ENCODE results near the gene GRK5.
"Not testable (repeated sequence)": the region's sequence is repeated elsewhere in the genome, so short reads cannot be mapped to it uniquely, and the experiment has no call there.

The GRK5 gene

DNA sequence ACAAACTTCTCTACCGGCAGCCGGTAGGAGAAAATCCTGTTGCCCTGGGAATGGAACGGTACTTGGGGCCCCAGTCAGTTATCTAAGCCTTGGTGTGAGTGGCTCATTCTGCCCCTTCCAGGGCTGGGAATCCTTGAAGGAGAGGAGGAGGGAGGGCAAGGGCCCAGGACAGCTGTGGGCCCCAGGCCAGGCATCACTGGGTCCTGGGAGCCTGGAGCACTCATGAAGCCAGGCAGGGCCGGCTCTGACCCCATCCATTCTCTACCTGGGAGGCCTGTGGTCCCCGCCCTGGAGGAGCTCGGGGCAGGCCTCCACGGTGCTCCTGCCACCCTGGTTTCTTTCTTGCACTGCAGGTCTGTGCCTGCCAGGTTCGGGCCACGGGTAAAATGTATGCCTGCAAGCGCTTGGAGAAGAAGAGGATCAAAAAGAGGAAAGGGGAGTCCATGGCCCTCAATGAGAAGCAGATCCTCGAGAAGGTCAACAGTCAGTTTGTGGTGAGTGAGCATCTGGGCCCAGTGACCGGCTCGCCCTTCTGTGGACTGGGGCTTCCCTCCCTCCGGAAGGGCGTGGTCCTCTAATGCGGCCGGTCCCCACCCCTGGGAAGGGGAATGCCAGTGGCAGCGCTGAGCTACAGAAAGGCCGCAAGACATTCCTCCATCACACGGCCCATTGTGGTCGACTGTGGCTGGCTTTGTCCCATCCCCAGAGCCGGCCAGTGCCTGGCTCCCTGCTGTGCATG is 223.8 kb downstream of the GRK5 start:
- in situ Hi-C loops (cut with MboI; ENCODE audit: low sequenced_read_pairs): no loop called here

DNA sequence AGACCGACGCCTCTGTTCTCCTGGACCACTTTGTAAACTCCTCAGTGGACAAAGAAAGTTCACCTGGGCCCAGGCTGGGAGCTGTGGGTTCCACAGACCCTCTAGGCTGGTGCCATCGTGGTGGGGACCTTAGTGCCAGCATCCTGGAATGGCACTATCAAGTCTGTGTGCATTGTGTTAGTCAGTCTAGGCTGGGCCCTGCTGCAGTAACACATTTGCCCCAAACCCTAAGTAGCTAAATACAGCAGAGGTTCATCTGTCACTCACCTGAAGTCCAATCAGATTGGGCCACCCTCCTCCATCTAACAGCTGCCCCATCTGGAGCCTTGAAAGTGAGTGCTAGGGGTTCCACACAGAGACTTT is 224.4 kb downstream of the GRK5 start:
- in situ Hi-C loops (cut with MboI; ENCODE audit: low sequenced_read_pairs): no loop called here

DNA sequence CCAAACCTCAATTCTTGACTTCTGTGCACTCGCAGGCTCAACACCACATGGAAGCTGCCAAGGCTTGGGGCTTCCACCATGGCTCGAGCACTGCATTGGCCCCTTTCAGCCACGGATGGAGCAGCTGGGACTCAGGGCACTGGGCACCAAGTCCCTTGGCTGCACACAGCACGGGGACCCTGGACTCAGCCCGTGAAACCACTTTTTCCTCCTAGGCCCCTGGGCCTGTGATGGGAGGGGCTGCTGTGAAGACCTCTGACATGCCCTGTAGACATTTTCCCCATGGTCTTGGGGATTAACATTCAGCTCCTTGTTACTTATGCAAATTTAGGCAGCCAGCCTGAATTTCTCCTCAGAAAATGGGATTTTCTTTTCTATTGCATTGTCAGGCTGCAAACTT is 227.6 kb downstream of the GRK5 start:
- in situ Hi-C loops (cut with MboI; ENCODE audit: low sequenced_read_pairs): not testable (repeated sequence)

DNA sequence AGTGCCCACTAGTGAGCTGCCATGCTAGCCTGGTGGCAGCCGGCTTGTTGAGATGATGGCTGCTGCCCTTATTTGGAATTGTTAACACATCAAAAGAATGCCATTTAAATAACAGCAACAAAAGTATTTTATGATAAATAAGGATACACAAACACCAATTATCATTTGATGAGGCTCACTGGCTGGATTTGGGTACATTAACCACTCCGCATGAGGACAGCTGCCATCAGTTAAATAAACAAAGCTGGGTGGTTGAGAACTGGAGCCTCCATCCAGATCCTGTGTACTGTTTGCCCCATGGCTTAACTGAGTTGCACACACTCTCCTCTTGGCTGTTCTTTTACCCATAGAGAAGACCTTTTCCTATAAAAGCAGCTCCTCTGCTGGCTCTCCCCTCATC is 231.3 kb downstream of the GRK5 start:
- in situ Hi-C loops (cut with MboI; ENCODE audit: low sequenced_read_pairs): no loop called here

DNA sequence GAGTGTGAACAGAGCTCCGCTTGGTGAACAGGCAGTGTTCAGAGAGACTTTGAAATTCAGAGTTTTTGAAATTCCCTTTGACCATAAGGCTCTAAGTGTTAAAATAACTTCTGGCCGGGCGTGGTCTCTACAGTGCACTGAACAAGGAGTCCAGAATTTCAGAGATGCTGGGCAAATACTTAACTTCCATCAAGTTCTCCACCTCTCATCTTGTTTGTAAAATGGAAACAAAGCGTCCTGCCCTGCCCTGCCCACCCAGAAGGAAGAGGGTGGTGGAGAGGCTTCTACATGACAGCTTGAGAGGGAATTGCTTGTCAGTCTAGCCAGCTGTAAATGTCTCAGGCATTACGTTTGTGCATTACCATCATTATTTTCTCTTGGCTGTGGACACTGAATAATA is 232.6 kb downstream of the GRK5 start:
- in situ Hi-C loops (cut with MboI; ENCODE audit: low sequenced_read_pairs): no loop called here

DNA sequence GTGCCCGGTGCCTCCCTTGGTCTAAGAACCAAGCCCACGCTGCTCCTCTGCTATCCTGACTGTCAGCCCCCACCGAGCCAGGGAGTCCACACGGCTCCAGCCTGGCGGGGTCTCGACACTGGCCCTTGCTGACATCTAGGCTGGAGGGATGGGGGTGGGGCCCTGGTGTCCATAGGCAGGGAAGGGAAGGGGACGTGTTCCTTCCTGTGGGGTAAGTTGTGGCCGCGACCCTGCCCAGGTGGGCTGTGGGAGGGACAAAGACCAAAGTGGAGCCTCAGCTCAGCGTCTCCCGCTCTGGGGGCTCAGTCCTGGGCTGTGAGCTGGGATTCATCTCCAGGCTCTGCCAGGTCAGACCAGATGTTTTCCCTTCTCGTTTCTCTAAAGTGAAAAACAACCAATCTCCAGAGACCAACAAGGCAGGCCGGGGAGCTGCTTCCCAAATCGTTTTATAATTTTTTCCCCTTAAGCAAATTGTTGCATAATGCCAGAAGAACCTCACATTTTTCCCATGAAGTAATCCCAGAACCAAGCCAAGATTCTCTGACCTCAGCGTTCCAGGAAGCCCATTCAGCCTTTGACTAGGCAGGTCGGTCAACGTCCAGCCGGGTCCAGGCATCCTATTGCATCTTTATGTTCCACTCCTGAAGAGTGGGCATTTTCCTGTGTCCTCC is 233.9 kb downstream of the GRK5 start:
- in situ Hi-C loops (cut with MboI; ENCODE audit: low sequenced_read_pairs): no loop called here

DNA sequence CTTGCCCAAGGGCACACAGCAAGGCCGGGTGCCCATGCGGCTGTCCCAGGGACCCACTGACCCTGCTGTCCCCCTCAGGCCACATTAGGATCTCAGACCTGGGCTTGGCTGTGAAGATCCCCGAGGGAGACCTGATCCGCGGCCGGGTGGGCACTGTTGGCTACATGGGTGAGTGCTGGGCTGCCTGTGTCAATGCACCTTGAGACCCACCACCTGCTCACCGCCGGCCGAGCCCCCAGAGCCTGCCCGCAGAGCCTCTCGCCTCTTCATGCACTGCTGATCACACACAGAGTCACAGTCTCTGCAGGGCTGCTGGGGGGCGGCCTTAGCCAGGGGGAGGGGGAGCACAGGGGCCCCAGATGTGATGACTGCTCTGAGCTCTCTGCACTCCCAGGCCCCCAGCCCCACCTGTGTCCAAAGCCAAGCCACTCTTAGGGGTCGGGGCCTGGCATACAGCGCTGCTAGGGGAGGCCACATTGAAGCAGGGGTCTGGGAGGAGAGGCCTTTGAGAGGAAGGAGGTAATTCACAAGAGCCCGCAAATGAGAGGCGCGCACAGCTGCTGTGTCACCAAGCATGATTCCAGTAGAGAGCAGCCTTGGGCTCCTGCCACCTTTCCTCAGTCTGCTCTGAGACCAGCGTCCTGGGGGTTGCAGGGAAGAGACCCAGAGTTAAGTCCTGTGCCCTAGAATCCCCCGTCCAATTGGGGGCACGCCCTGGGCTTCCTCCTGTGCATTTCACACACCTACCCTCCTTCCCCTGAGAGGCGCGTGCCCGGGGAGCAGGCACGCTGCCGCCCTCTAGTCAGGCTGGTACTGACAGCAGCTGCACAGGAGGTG is 234.8 kb downstream of the GRK5 start:
- in situ Hi-C loops (cut with MboI; ENCODE audit: low sequenced_read_pairs): no loop called here

DNA sequence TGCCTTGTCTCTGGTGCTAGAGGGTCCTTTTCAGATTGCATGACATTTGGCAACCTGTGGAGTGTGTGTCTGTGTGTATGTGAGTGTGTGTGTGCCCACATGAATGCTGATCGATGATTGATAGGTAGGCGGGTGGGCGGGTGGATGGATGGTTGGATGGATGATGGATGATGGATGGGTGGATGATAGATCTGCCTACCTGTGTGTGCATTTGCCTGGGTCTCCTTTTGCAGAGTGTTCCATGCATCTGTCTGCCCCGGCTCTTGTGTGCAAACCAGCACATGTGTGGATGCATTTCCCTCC is 235.3 kb downstream of the GRK5 start:
- in situ Hi-C loops (cut with MboI; ENCODE audit: low sequenced_read_pairs): no loop called here

DNA sequence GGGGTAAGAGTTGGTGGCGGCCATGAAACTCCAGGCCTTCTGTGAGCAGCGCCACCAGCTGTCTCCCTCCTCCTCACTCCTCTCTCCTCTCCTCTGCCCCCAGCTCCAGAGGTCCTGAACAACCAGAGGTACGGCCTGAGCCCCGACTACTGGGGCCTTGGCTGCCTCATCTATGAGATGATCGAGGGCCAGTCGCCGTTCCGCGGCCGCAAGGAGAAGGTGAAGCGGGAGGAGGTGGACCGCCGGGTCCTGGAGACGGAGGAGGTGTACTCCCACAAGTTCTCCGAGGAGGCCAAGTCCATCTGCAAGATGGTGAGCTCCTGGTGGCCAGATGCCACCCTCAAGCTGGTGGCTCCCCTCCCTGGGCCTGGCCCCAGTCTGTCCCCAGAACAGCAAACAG is 236.1 kb downstream of the GRK5 start:
- in situ Hi-C loops (cut with MboI; ENCODE audit: low sequenced_read_pairs): no loop called here

DNA sequence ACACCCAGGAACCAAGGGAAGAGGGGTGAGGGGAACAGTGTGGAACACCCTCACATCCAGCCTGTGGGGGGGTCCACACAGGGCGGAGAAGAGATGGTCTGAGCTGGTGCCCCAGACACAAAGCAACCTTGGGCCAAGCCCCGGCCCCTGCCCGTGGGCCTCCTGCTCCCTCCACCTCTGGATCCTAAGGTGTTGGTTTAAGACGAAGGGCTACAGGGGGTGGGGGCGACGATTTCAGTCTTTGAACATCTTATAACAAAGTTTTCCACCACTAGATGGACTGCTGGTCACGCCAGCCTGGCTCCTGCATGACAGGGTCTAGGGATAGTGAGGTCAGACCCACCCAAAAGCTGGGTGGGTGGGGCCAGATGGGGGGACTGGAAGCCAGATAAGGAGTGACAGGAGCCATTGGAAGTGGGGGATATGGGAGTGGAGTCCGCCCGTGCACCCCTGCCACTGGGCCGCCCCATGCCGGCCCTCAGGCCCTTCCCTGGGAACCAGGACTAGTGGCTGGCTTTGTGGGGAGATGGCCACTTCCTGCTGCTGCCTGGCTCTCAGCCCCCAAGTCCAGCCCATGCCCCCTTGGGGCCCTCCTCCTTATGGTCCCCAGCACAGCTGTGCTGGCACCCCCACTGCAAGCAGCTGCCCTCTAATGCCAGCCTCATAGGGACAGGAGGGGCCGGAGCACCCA is 236.7 kb downstream of the GRK5 start:
- in situ Hi-C loops (cut with MboI; ENCODE audit: low sequenced_read_pairs): no loop called here

DNA sequence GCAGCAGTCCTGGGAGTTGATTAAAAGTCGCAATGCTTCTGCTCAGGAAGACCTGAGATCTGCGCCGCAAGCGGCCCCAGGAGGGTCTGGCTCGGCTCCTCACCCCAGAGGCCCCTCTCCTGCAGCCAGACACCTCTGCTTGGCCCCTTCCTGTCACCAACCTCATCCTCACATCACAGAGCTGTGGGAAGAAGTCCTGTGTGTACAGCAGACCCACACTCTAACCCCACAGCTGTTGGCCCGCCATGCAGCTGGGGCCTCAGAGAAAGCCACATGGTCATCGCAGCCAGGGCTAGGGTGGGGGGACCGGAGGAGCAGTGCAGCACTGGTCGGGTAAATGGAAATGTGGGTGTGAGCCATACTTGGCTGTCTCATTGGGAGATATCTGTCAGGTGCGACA is 237.5 kb downstream of the GRK5 start:
- in situ Hi-C loops (cut with MboI; ENCODE audit: low sequenced_read_pairs): no loop called here

DNA sequence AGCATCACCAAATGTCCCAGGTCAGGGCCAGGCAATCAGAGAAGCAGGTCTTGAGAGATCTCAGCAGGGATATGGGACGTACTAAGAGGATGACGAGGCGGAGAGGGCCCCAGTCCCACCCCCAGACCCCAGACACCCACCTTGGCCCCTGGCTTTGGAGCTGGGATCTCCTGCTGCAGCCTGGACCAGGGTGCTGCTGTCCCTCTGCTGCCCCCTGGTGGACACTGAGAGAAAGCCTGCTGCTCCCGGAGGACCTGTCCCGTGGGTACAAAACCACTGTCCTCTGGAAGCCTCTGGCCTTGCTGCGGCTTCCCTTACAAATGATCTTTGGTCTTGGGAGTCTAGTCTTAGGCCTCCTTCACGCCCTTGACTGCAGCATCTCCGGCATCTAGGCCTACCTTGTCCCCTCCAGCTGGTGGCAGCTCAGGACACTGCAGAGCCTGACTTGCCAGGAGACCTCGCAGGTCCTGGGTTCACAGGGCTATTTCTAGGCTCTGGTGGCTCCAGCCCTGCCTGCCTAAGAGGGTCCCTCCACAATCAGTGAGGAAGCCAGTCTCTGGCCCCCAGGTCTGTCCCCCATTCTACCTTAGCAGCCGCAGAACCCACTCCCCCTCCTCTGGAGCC is 238.1 kb downstream of the GRK5 start:
- in situ Hi-C loops (cut with MboI; ENCODE audit: low sequenced_read_pairs): no loop called here

DNA sequence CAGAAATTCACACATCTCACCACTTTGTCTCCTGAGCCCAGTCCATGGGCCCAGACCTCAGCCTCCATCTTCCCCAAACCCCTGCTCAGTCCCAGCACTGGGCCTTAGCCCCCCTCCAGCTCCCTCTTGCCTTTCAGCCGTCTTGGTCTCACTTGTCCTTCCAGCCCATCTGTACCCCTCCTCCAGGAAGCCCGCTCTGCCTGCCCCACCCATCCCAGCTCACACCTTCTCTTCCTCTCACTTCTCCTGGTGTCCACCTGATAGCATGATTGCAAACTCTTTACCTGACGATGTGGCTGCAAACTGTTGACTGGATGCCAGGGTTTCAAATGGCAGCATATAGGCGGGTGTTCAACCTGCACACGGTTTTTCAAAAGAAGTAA is 238.6 kb downstream of the GRK5 start:
- in situ Hi-C loops (cut with MboI; ENCODE audit: low sequenced_read_pairs): no loop called here

DNA sequence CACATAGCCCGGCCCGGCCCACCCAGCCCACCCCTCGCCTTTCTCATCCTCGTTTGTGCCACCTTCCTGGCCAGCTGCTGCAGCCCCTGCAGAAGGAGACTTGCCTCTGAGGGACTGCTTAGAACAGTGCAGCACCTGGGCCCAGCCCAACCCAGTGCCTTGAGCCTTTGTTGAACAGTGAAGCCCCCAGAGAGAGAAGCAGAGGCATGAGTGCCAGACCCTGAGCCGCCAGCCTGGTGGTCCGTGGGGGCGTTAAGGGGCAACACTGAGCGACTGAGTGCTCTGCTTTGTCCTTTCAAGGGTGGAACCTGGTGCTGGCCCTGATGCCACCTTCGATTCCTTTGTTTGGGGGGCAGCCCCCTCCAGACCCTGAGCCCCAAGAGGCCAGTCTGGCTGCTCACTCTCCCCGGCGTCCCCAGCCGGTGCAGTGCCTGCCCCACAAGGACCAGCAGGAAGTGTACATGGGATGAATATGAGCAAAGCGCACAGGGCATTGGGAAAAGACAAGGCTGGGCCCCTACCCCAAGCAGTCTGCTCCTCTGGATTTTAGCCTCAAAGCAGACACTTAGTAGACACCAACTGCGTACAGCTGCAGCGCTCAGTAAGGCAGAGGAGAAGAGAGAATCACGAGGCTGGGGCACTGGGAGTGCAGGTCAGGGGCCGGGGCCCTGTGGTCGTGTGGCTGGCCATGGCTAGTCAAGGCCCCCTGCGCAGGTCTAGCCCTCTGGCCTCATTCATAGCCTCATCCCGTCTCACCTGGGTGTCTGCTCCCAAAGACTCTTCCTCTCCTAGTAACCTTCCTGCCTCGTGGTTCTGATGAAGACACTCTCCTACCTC is 239.3 kb downstream of the GRK5 start:
- in situ Hi-C loops (cut with MboI; ENCODE audit: low sequenced_read_pairs): no loop called here

DNA sequence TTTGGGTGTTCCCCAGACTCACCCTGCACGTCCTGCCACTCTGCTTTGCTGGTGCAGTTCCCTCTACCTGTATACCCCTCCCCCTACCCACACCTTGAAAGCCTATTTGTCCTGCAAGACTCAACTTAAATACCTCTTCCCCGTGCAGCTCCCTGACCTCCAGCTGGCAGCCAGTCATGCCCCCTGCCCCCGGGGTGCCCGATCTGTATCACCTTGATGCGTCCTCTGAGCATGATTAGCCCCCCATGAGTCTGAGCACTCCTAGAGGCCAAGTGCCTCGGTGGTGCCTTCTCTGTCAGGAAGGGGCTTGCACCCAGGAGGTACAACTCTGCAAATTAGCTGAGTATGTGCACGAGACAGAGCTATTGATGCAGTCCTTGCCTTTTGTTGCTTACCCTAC is 240.1 kb downstream of the GRK5 start:
- in situ Hi-C loops (cut with MboI; ENCODE audit: low sequenced_read_pairs): no loop called here

DNA sequence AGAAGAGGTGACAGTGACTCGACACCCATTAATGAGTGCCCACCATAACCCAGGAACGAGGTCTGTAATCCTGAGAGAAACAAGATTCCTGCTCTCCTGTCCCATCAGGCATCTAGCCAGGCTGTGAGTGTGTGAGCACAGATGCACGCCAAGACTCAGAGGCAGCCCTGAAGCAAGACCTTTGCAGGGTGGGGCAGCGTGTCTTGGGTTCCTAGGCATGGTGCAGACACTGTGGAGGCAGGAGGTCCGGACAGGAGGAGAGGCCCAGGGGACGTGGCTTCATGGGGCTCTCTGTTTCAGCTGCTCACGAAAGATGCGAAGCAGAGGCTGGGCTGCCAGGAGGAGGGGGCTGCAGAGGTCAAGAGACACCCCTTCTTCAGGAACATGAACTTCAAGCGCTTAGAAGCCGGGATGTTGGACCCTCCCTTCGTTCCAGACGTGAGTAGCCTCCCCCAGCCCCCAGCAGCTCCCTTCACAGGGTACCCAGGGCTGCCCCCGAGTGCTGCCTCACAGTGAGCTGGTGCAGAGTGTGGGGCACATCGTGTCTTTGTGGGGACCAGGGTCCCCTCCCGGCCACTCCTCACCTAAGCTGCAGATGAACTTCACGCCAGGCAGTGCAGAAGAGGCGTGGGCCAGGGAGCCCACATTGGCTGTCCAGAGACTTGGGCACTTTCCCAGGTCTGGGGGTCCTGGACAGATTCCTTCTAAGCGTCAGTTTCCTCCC is 240.6 kb downstream of the GRK5 start:
- in situ Hi-C loops (cut with MboI; ENCODE audit: low sequenced_read_pairs): no loop called here

DNA sequence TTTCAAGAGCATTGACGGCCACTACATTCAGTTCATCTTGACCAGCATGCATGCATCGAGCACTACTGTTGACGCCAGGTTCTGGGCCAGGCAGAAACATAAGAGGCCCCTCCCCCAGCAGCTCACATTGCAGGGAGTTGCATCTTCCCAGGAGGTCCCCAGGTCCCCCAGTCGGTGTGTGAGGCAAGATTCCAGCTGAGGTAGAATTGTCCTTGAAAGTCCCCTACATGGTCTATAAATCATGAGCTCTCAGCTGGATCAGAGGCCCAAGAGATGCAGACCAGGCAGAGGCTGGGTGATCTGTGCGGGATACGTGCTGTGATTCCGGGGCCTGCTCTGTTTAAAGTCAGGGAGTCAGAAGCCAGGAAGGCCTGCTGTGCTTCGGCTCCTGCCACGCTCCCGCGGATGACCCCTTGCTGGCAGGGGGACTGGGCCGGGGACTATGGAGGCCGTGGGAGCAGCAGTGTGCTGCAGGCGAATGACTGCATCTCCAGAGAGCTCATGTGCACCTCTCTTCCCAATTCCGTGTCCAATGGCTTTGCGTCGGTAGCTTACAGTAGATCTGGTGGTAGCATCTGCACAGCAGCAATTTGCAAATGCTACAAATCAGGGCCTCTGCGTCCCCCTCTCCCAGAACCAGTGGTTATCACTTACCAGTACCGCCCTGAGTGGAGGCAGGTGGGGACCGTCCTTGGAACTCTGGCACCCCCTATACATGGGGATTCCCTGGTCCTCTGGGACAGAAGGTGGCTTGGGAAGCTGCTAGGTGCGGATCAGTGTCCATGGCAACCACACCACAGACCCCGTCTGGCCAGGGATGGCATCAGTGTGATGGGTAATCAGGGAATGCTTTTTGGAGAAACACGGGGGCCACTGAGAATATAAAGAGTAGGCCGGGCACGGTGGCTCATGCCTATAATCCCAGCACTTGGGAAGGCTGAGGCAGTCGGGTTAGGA is 241.5 kb downstream of the GRK5 start:
- in situ Hi-C loops (cut with MboI; ENCODE audit: low sequenced_read_pairs): no loop called here

DNA sequence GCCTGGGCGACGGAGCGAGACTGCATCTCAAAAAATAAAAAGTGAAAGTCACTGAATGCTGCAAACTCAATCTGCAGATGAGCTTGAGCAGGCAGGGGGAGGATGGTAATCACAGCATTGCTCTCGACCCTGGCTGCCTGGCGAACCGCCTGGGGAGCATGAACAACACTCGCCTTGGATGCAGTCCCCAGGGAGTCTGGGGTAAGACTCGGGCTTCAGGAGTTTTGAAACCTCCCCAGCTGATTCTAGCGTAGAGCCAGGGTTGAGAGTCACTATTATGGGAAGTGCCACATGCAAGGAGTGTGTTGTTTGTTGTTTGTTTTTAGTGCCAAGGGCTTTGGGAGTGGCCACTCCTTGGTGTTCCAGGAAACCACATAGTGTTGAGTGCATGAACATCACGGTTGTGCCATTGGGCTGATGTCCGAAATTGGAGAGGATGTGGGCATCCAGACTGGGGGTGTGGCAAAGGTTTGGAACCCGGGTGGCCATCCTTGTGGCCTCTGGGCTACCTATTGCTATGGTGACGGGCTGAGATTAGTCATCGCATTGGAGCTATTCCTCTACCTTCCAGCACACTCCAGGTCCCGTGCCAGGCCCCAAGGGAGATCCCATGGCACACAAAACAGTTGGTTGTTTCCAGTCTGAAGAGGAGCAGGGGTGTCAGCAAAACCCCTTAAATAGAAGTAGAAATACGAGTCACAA is 242.5 kb downstream of the GRK5 start:
- in situ Hi-C loops (cut with MboI; ENCODE audit: low sequenced_read_pairs): no loop called here

All from hTERT RPE-1 (cell line).